Mucosa of rectum (tissue), 2 donors: ENCODE measurements around the gene PALD1.

ENCODE experiments used
- H3K27ac ChIP-seq, 2 donors: one replicate each; pipeline ENCODE4 v1.7.0; 2013; ENCODE audit warnings: inconsistent platforms in 2 of 2, low read depth in 2 of 2, low read length in 2 of 2
- H3K27me3 ChIP-seq, 2 donors: one replicate each; pipeline ENCODE4 v1.7.0; 2013; ENCODE audit warnings: low read length in 2 of 2; ENCODE audit not compliant: control insufficient read depth in 2 of 2, insufficient read depth in 2 of 2
- H3K36me3 ChIP-seq, 2 donors: one replicate each; pipeline ENCODE4 v1.7.0; 2013; ENCODE audit warnings: low read length in 2 of 2; ENCODE audit not compliant: control insufficient read depth in 2 of 2, insufficient read depth in 2 of 2
- H3K4me1 ChIP-seq, 2 donors: one replicate each; pipeline ENCODE4 v1.7.0; 2013; ENCODE audit warnings: low read length in 2 of 2, mild to moderate bottlenecking in 1 of 2; ENCODE audit not compliant: control insufficient read depth in 2 of 2, insufficient read depth in 2 of 2
- H3K4me3 ChIP-seq, 2 donors: one replicate each; pipeline ENCODE4 v1.7.0; 2013; ENCODE audit warnings: low read length in 2 of 2
- H3K9ac ChIP-seq, 2 donors: one replicate each; pipeline ENCODE4 v1.7.0; 2013; ENCODE audit warnings: low read length in 2 of 2, low read depth in 1 of 2, mild to moderate bottlenecking in 1 of 2
- H3K9me3 ChIP-seq, 2 donors: one replicate each; pipeline ENCODE4 v1.7.0; 2013; ENCODE audit warnings: low read length in 2 of 2; ENCODE audit not compliant: control insufficient read depth in 2 of 2
- donor health status: healthy.
- donor health status: Normal muscosa, but diverticular disease.

The PALD1 gene

DNA sequence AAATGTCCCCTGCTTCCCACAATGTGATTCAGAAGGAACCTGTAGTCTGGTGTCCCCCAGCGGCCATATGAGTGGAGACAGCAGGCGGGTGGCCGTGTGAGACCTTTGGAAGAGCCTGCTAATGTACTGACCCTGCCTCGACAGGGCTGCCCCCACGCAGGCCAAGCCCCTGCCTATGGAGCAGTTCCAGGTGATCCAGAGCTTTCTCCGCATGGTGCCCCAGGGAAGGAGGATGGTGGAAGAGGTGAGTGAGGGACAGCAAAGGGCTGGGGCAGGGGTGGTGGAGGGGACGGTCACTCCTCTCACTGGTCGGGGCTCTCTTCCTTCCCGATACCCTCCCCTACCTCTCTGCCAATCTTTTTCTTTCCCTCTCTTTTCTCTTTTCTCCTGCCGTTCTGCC is 55.7 kb downstream of the PALD1 start:
- Histone ChIP-seq H3K27me3 (no peaks in the 10 kb centered on the region), H3K27ac (no peak overlapping the region), H3K9me3 (no peaks in the 10 kb centered on the region), H3K9ac (no peak overlapping the region), H3K36me3 (peaks cover 0 to 1% of the 10 kb centered on the region in 2 donors), H3K4me3 (no peak overlapping the region), H3K4me1 (peaks cover 0 to 5% of the 10 kb centered on the region in 2 donors)

DNA sequence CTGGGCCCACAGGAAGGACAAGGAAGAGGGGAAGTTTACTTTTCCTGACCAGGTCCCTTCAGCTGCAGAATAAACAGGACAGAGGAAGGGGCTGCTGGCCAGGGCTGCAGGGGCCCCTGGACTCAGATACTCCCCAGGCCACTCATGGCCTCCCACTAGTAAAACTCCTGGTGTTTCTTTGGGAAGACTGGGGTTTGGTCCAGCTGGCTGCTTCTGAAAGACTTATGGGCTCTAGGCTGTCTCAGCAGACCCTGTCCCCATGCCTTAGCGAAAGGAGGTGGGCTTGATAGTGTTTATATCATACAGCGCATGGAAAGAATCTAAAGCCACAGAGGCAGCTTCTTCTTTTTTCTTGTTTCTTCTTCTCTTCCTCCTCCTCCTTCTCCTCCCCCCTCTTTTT is 56.4 kb downstream of the PALD1 start:
- Histone ChIP-seq H3K27me3 (no peaks in the 10 kb centered on the region), H3K9me3 (no peaks in the 10 kb centered on the region), H3K27ac (no peak overlapping the region), H3K9ac (no peak overlapping the region), H3K4me1 (peaks cover 0 to 5% of the 10 kb centered on the region in 2 donors), H3K36me3 (peaks cover 0 to 1% of the 10 kb centered on the region in 2 donors), H3K4me3 (no peak overlapping the region)

DNA sequence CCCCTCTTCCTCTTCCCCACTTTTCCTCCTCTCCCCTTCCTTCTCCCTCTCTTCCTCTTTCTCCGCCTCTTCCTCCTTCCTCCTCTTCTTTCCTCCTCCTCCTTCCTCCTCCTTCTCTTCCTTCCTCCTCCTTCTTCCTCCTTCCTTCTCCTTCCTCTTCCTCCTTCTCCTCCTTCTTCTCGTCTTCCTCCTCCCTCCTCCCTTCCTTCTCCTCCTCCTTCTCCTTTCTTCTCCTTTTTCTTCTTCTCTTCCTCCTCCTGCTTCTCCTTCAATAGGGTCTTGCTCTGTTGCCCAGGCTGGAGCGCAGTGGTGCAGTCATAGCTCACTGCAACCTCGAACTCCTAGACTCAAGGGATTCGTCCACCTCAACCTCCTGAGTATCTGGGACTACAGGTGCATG is 56.9 kb downstream of the PALD1 start:
- Histone ChIP-seq H3K36me3 (peaks cover 0 to 1% of the 10 kb centered on the region in 2 donors), H3K4me3 (no peak overlapping the region)

DNA sequence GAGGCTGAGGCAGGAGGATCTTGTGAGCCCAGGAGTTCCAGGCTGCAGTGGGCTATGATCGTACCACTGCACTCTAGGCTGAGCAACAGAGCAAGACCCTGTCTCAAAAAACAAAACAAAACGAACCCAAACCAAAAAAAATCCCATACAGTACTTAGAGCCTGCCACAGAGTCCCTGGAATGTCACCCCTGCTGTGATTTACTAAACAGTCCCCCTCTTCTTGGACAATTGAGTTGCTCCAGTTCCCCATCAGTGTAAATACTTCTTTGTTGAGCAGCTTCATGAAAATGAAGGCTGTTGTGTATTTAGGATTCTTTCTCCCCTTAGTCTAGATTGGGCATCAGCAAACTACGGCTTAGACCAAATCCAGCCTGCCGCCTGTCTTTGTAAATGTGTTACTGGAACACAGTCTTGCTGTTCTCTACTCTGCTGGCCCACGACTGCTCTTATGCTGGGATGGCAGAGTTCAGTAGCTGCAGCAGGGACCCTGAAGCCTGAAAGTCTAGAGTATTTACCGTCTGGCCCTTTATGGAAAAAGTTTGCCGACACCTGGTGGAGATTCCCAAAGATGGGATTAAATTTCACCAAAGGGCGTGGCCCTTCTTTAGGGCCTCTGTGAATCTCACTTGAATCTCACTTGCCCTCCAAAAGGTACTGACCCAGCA is 57.8 kb downstream of the PALD1 start:
- Histone ChIP-seq H3K27me3 (no peaks in the 10 kb centered on the region), H3K27ac (no peak overlapping the region), H3K4me3 (no peak overlapping the region), H3K36me3 (peaks cover 0 to 1% of the 10 kb centered on the region in 2 donors), H3K4me1 (peaks cover 0 to 5% of the 10 kb centered on the region in 2 donors), H3K9me3 (no peaks in the 10 kb centered on the region), H3K9ac (no peak overlapping the region)

More for the DNA sequence above, 56.9 kb downstream of the PALD1 start:
- Histone ChIP-seq H3K9ac (no peak overlapping the region), H3K27me3 (no peaks in the 10 kb centered on the region), H3K4me1 (peaks cover 0 to 5% of the 10 kb centered on the region in 2 donors), H3K27ac (no peak overlapping the region), H3K9me3 (no peaks in the 10 kb centered on the region)

DNA sequence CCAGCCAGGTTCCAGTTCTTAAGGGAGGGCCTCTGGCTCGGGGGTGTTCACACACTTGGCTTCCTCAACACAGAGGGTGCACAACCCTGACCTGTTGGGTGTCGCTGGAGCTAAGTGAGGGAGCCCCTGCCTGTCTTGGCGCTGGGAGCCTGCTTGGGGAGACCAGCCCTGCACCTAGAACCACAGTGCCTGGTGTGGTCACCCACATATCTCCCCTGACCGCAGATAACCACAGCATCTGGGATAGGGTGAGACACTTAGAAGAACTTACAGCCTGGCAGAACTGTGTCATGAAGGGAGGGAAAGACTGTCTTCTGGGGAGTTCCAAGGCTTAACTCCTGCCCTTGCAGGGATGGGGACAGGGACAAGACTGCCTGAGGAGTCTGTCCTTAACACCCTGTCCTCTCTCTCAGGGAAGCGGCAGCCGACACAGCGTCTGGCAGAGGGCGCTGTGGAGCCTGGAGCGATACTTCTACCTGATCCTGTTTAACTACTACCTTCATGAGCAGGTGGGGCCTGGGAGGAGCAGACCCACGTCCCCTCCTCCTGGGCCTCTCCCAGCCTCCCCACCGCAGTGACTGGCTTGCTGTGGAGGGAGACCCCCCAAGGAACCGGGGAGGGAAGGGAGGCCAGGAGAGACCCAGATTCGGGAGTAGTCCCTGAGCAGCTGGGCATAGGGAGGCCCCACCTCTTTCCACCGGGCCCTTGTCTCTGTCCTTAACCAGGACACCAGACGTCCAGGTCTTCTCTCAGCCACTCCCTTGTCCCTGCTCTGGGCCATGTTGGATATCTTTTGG is 59.0 kb downstream of the PALD1 start:
- Histone ChIP-seq H3K27me3 (no peaks in the 10 kb centered on the region), H3K36me3 (peaks cover 0 to 1% of the 10 kb centered on the region in 2 donors), H3K27ac (no peak overlapping the region), H3K4me1 (peaks cover 0 to 5% of the 10 kb centered on the region in 2 donors), H3K9me3 (no peaks in the 10 kb centered on the region), H3K4me3 (no peak overlapping the region), H3K9ac (no peak overlapping the region)

DNA sequence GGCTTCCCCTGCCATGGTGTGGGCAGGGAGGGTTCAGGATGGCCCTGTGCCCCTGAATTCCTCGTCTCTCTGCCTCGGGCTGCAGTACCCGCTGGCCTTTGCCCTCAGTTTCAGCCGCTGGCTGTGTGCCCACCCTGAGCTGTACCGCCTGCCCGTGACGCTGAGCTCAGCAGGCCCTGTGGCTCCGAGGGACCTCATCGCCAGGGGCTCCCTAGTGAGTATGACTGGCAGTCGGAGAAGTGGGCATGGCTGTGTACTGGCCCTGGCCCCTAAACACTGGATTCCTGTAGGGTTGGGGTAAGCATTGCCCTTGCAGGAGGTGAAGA is 59.6 kb downstream of the PALD1 start:
- Histone ChIP-seq H3K9ac (no peak overlapping the region), H3K36me3 (peaks cover 0 to 1% of the 10 kb centered on the region in 2 donors), H3K4me3 (no peak overlapping the region), H3K27me3 (no peaks in the 10 kb centered on the region), H3K27ac (no peak overlapping the region), H3K4me1 (peaks cover 0 to 5% of the 10 kb centered on the region in 2 donors), H3K9me3 (no peaks in the 10 kb centered on the region)

DNA sequence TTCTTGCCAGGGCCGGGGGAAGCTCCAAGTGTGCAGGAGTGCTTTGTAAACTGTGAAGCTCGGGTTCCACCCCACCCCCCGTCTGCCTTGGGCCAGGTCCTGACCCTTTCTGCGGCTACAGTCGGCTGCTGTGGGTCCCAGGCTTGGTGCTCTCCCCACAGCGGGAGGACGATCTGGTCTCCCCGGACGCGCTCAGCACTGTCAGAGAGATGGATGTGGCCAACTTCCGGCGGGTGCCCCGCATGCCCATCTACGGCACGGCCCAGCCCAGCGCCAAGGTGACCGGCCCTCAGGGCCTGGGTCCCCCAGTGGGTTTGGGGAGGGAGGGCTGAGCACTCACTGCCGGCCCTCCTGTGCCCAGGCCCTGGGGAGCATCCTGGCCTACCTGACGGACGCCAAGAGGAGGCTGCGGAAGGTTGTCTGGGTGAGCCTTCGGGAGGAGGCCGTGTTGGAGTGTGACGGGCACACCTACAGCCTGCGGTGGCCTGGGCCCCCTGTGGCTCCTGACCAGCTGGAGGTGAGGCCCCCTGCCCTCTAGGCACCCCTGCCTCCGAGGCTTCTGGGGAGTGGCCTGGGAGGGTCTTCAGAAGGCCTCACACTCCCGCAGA is 60.3 kb downstream of the PALD1 start:
- no peak overlapping the region for H3K27ac ChIP-seq
- peaks cover 0 to 5% of the 10 kb centered on the region in 2 donors for H3K4me1 ChIP-seq

DNA sequence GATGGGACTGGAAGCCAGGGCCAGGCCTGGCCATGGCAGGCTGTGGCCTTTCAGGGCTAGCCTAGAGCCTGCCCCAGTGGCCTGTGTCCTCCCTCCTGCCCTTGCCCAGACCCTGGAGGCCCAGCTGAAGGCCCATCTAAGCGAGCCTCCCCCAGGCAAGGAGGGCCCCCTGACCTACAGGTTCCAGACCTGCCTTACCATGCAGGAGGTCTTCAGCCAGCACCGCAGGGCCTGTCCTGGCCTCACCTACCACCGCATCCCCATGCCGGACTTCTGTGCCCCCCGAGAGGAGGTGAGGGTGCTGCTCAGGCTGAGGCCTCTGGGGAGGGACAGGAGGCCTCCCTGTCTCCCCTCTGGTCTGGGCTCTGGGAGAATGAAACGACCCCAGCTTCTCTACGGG is 60.9 kb downstream of the PALD1 start:
- H3K9me3 ChIP-seq = no peaks in the 10 kb centered on the region
- no peak overlapping the region for H3K9ac ChIP-seq
- no peaks in the 10 kb centered on the region for H3K27me3 ChIP-seq
- no peak overlapping the region for H3K27ac ChIP-seq
- no peak overlapping the region for H3K4me3 ChIP-seq
- H3K36me3 ChIP-seq = no peaks in the 10 kb centered on the region
- H3K4me1 ChIP-seq = peaks cover 0 to 5% of the 10 kb centered on the region in 2 donors

More for the DNA sequence above, 60.3 kb downstream of the PALD1 start:
- no peaks in the 10 kb centered on the region for H3K27me3 ChIP-seq
- no peak overlapping the region for H3K4me3 ChIP-seq
- no peaks in the 10 kb centered on the region for H3K9me3 ChIP-seq
- peaks cover 0 to 1% of the 10 kb centered on the region in 2 donors for H3K36me3 ChIP-seq
- no peak overlapping the region for H3K9ac ChIP-seq

DNA sequence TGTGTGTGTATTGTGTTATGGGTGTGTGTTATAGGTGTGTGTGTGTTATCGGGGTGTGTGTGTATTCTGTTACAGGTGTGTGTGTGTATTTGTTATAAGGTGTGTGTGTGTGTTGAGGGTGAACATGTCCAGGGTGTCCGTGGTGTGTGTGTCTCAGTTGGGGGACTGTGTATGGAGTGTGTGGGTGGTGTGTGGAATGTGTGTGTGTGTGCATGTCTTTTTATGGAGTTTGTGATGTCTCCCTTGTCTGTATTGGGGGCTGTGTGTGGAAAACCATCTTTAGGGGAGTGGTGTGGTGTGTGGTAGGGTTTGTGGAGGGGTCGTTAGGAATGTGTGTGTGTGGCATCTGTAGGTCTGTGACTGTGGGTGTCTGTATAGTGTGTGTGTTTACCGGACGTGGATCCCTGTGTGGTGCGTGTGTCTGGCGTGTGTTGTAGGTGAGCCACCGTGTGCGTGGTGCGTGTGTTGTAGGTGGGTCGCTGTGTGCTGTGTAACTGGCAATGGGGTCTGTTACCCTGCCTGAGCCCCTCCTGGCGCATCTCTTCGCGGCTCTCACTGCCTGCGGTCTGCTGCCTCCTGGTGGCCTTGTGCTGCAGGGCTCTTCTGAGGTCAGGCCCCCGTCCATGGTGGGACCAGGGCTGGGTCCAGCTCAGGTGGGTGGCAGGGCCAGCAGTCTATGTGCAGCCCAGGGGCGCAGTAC is 61.7 kb downstream of the PALD1 start:
- H3K4me1 ChIP-seq = peaks cover 0 to 5% of the 10 kb centered on the region in 2 donors
- H3K27me3 ChIP-seq = no peaks in the 10 kb centered on the region
- no peaks in the 10 kb centered on the region for H3K9me3 ChIP-seq
- peak overlapping the region in 1 of 2 donors; percentile 0 for H3K9ac ChIP-seq
- no peak overlapping the region for H3K27ac ChIP-seq
- no peak overlapping the region for H3K4me3 ChIP-seq
- H3K36me3 ChIP-seq = no peaks in the 10 kb centered on the region
